ENCODE data around the gene APOBEC2. TPM values are rescaled to one million over a fixed set of nuclear protein-coding genes. Genes with fewer than 3 reads are reported as not detected.

The APOBEC2 gene
- total and polyA plus RNA-seq, 9 of the 15 experiments (the other 6 are each of a cell fraction or from before 2014, with no cell fraction given): 0.25 to 1.6 TPM; not detected in 7

DNA sequence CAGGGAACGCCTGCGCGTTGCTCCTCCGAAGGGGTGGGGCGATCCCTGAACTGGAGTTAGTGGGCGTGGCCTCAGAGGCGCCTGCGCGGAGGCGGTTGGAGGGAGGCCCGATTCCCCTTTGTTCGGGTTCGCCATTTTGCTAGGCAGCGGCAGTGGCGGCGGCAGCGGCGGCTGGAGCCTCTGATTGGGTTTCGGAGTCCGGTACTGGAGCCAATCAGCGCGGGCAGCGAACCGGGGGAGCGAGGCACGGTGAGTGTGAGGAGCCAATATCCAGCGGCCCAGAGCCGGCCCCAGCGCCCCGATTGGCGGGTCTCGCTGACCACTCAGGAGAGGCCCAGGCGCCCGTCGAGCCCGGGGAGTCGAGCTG is 19.8 kb downstream of the APOBEC2 start, which contains the start of gene NFYA:
NFYA (plus strand) TSS at position 139 of the 367 bp plus-strand sequence. CDS start 6,116 bp downstream, outside the sequence.
- in situ Hi-C loops (cut with MboI): no loop called here
- ATAC-seq (peak; percentile 84), FAIRE-seq (no peak), DNase-seq (ENCODE audit: extremely low read depth in 1 of 4, low spot score in 3 of 4) (peak in 3 of 4 experiments; percentile 91 to 98 (median 93))
- Histone ChIP-seq H3K27ac (ENCODE audit: extremely low read depth, low read depth, low read length) (peak within 1 kb of the TSS; percentile 94), H3K9ac (ENCODE audit: insufficient read depth in 1 of 2, low read depth in 2 of 2, low read length in 2 of 2) (peak within 1 kb of the TSS; percentile 96 to 97), H4K20me1 (replicated peaks; ENCODE audit: control insufficient read depth, insufficient read depth, low read length) (no peaks in the 10 kb centered on the region), H2AFZ (ENCODE audit: low read depth, low read length) (peak within 1 kb of the TSS; percentile 88), H3K27me3 (ENCODE audit: control insufficient read depth in 2 of 2, insufficient read depth in 2 of 2, low read length in 2 of 2) (no peaks in the 10 kb centered on the region), H3K4me2 (ENCODE audit: insufficient read depth, low read length) (peak within 1 kb of the TSS; percentile 99), H3K4me1 (replicated peaks in 1 of 2; ENCODE audit: control insufficient read depth in 2 of 2, insufficient read depth in 2 of 2, low read length in 2 of 2) (peaks cover 9 to 21% of the 10 kb centered on the region in 2 experiments), H3K9me1 (ENCODE audit: control insufficient read depth, insufficient read depth, low read length) (no peaks in the 10 kb centered on the region), H3K36me3 (ENCODE audit: control insufficient read depth, insufficient read depth, low read length) (peaks cover 36% of the 10 kb centered on the region; the same call in 2 of the 3 replicates), H3K9me3 (replicated peaks; ENCODE audit: control insufficient read depth, insufficient read depth, low read depth, low read length) (no peaks in the 10 kb centered on the region), H3K79me2 (ENCODE audit: control insufficient read depth, insufficient read depth, low read length) (peaks cover 64% of the 10 kb centered on the region), H3K4me3 (peak within 1 kb of the TSS; percentile 83)
- WGBS (ENCODE audit: insufficient coverage, low coverage, missing lambda C conversion rate): 1% methylated on average over 32 of the region's 37 CpGs
- BruUV-seq (replicated peaks): no TSS peak
- intact Hi-C loops (cut with micrococcal nuclease): loop anchor here (5.0 kb wide), 2 partner anchors 76 to 244 kb away; no protein-coding TSS in a partner anchor
- CTCF ChIA-PET (ENCODE audit: low intra/inter-chr PET ratio): interaction anchor here (0.7 kb wide), 1 partner anchor 1777 kb away, joined by 3 read pairs; no protein-coding TSS in a partner anchor
- POLR2A ChIA-PET: interaction anchor here (0.6 to 1.2 kb wide), 6 partner anchors 9 to 1740 kb away, joined by 3 to 5 read pairs (median 3); no protein-coding TSS in a partner anchor
- peak; percentile 51 for TF ChIP-seq SP2 (IDR thresholded peaks at IDR 0.05; ENCODE audit: extremely low read depth, low read depth, low read length, poor library complexity, severe bottlenecking)
- TF ChIP-seq CC2D1A (IDR thresholded peaks at IDR 0.05): peak; percentile 96
- TF ChIP-seq EGR1 (conservative IDR thresholded peaks at IDR 0.05): peak; percentile 56
- TF ChIP-seq, protein P1, sequence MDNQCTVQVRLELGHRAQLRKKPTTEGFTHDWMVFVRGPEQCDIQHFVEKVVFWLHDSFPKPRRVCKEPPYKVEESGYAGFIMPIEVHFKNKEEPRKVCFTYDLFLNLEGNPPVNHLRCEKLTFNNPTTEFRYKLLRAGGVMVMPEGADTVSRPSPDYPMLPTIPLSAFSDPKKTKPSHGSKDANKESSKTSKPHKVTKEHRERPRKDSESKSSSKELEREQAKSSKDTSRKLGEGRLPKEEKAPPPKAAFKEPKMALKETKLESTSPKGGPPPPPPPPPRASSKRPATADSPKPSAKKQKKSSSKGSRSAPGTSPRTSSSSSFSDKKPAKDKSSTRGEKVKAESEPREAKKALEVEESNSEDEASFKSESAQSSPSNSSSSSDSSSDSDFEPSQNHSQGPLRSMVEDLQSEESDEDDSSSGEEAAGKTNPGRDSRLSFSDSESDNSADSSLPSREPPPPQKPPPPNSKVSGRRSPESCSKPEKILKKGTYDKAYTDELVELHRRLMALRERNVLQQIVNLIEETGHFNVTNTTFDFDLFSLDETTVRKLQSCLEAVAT (IDR thresholded peaks at IDR 0.05): peak in 1 of 2 experiments; percentile 71; a peak in 2 of 4 replicates
- 0 out of 2 replicates have a peak, but pooled peaks have one; percentile 2 for TF ChIP-seq FOXJ2 (tag; IDR thresholded peaks at IDR 0.05)
- TF ChIP-seq HIVEP1 (CRISPR knock-in tag; IDR thresholded peaks at IDR 0.05): peak; percentile 65; the same call in 1 of the 2 replicates
- peak; percentile 72 to 89 (median 88) for TF ChIP-seq YY1 (IDR thresholded peaks at IDR 0.05; ENCODE audit: borderline replicate concordance in 1 of 3, control insufficient read depth in 1 of 3, extremely low read depth in 1 of 3, insufficient read depth in 3 of 3, insufficient read length in 1 of 3, insufficient replicate concordance in 2 of 3, low read depth in 1 of 3, low read length in 2 of 3)
- no peak for TF ChIP-seq MAFG (tag; conservative IDR thresholded peaks at IDR 0.05)
- TF ChIP-seq, protein P2, sequence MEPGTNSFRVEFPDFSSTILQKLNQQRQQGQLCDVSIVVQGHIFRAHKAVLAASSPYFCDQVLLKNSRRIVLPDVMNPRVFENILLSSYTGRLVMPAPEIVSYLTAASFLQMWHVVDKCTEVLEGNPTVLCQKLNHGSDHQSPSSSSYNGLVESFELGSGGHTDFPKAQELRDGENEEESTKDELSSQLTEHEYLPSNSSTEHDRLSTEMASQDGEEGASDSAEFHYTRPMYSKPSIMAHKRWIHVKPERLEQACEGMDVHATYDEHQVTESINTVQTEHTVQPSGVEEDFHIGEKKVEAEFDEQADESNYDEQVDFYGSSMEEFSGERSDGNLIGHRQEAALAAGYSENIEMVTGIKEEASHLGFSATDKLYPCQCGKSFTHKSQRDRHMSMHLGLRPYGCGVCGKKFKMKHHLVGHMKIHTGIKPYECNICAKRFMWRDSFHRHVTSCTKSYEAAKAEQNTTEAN (CRISPR knock-in tag; IDR thresholded peaks at IDR 0.05): no peak
- no peak for TF ChIP-seq POLR2G (IDR thresholded peaks at IDR 0.05; ENCODE audit: low read depth, low read length)
- TF ChIP-seq MYNN (IDR thresholded peaks at IDR 0.05): no peak
- no peak for TF ChIP-seq MYNN (CRISPR knock-in tag; IDR thresholded peaks at IDR 0.05)
- no peak for TF ChIP-seq RREB1 (CRISPR knock-in tag; IDR thresholded peaks at IDR 0.05)

Measured in K562 (cell line).